Endothelial cell (in vitro differentiated cells): Measurements from ENCODE around the gene AP1M2. TPM values are rescaled to one million over a fixed set of nuclear protein-coding genes. Genes with fewer than 3 reads are reported as not detected.

Experiments used
- DNase-seq: peaks from one replicate; pipeline ENCODE4 v3.0.0; 2021; ENCODE audit warnings: low spot score
- H3K27ac Mint-ChIP-seq: one replicate; pipeline ENCODE4 v1.8.0; 2021; ENCODE audit warnings: mixed read lengths, inconsistent platforms; ENCODE audit not compliant: unreplicated experiment
- H3K27me3 Mint-ChIP-seq: one replicate; pipeline ENCODE4 v1.8.0; 2021; ENCODE audit warnings: mild to moderate bottlenecking, moderate library complexity, mixed read lengths, inconsistent platforms; ENCODE audit not compliant: unreplicated experiment
- H3K36me3 Mint-ChIP-seq: one replicate; pipeline ENCODE4 v1.8.0; 2021; ENCODE audit warnings: mild to moderate bottlenecking, low read depth, mixed read lengths, inconsistent platforms; ENCODE audit not compliant: unreplicated experiment
- H3K4me1 Mint-ChIP-seq: one replicate; pipeline ENCODE4 v1.8.0; 2021; ENCODE audit warnings: mild to moderate bottlenecking, mixed read lengths, inconsistent platforms; ENCODE audit not compliant: unreplicated experiment
- H3K4me3 Mint-ChIP-seq: one replicate; pipeline ENCODE4 v1.8.0; 2021; ENCODE audit warnings: mild to moderate bottlenecking, mixed read lengths, inconsistent platforms; ENCODE audit not compliant: unreplicated experiment
- H3K9me3 Mint-ChIP-seq: one replicate; pipeline ENCODE4 v1.8.0; 2021; ENCODE audit warnings: mixed read lengths, inconsistent platforms; ENCODE audit not compliant: unreplicated experiment
- CTCF ChIP-seq: fragments of 200-600 bp; sonication (generic); IDR thresholded peaks from one replicate; pipeline ENCODE4 v1.5.0; 2021; ENCODE audit warnings: antibody characterized with exemption; ENCODE audit not compliant: unreplicated experiment
- total RNA-seq: library from RNA; stranded (reverse); fragmentation: NEBNext Ultra II Directional; extraction: Animal tissue kit (Norgen Biotek cat#: 25700); gene quantifications from one replicate; pipeline ENCODE4 v1.2.1, GENCODE V29; 2021; ENCODE audit not compliant: unreplicated experiment

Gene AP1M2
- total RNA-seq, 1 donor from 2014 or later: 7.5 TPM

DNA sequence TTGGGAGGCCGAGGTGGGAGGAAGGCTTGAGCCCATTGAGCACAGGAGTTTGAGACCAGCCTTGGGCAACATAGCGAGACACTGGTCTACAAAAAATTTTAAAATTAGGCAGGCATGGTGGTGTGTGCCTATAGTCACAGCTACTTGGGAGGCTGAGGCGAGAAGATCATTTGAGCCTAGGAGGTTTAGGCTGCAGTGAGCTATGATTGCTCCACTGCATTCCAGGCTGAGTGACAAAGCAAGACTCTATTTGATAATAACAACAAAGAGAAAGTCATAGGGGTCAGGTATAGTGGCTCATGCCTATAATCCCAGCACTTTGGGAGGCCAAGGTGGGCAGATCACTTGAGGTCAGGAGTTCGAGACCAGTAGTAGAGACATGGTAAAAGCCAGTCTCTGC lies 33.7 kb upstream of the AP1M2 start:
- Mint-ChIP-seq H3K27me3 (peaks cover under 1% of the 10 kb centered on the region), H3K4me3 (no peak overlapping the region), H3K9me3 (no peaks in the 10 kb centered on the region), H3K36me3 (peaks cover 12% of the 10 kb centered on the region), H3K27ac (peak overlapping the region; percentile 13), H3K4me1 (peaks cover 11% of the 10 kb centered on the region)
- DNase-seq: no peak
- TF ChIP-seq CTCF: no peak

GRCh38 chr19:10618846-10619245 lies 31.7 kb upstream of the AP1M2 start:
- no peak for TF ChIP-seq CTCF
- no peak for DNase-seq
- H3K27me3 Mint-ChIP-seq: no peaks in the 10 kb centered on the region
- H3K27ac Mint-ChIP-seq: no peak overlapping the region
- H3K9me3 Mint-ChIP-seq: no peaks in the 10 kb centered on the region
- peaks cover 8% of the 10 kb centered on the region for H3K4me1 Mint-ChIP-seq
- peaks cover 12% of the 10 kb centered on the region for H3K36me3 Mint-ChIP-seq
- H3K4me3 Mint-ChIP-seq: no peak overlapping the region

DNA sequence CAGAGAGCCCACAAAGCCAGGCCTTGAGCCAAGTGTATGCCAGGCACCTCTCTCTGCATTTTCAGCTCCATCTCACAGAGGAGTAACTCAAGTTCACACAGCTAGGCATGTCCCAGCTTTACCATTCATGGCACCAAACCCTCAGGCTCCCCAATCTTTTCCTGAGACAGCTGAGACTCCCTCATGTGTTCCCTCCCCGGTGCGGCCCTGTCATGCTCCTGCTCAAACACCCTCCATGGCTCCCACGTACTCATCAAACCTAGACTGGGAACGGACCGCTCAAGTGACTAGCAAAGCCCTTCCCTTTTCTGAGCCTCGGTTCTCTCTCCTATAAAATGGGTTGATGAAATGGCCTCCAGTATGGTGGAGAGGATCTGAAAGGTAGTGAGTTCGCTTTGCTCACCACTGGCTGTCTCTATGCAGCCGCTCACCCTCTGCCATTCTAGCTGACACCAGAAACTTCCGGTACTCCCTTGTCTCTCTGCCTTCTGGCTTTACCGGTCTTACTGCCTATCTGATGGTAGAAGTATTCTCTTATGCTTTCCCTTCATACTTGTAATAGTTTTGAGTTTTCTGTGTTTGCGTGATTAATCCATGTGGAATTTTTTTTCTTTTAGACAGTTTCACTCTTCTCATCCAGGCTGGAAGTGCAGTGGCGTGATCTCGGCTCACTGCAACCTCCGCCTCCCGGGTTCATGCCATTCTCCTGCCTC lies 30.5 kb upstream of the AP1M2 start:
- peaks cover 2% of the 10 kb centered on the region for H3K27me3 Mint-ChIP-seq
- no peaks in the 10 kb centered on the region for H3K9me3 Mint-ChIP-seq
- peaks cover 16% of the 10 kb centered on the region for H3K36me3 Mint-ChIP-seq
- TF ChIP-seq CTCF: no peak
- no peak overlapping the region for H3K27ac Mint-ChIP-seq
- H3K4me1 Mint-ChIP-seq: peaks cover 8% of the 10 kb centered on the region
- DNase-seq: no peak
- no peak overlapping the region for H3K4me3 Mint-ChIP-seq

DNA sequence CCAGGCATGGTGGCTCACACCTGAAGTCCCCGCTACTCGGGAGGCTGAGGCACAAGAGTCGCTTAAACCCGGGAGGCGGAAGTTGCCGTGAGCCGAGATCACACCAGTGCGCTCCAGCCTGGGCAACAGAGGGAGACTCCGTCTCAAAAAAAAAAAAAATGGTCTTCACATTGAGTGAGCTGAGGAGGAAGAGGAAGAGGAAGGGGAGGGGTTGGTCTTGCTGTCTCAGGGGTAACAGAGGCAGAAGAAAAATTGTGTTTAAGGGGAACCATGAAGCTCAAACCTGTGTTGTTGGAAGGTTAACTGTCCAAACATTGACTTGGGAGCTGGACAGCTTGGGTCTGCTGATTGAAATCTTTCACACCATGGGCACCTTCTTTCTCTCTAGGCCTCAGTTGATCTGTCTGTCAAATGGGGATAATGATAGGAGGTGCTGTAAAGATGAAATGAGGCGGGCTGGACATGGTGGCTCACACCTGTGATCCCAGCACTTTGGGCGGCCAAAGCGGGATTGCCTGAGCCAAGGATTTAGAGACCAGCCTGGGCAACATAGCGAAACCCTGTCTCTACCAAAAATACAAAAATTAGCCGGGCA lies 28.4 kb upstream of the AP1M2 start:
- H3K4me1 Mint-ChIP-seq: peaks cover 2% of the 10 kb centered on the region
- peaks cover 10% of the 10 kb centered on the region for H3K36me3 Mint-ChIP-seq
- H3K9me3 Mint-ChIP-seq: no peaks in the 10 kb centered on the region
- no peak overlapping the region for H3K4me3 Mint-ChIP-seq
- peaks cover 2% of the 10 kb centered on the region for H3K27me3 Mint-ChIP-seq
- no peak overlapping the region for H3K27ac Mint-ChIP-seq
- DNase-seq: no peak
- TF ChIP-seq CTCF: no peak

DNA sequence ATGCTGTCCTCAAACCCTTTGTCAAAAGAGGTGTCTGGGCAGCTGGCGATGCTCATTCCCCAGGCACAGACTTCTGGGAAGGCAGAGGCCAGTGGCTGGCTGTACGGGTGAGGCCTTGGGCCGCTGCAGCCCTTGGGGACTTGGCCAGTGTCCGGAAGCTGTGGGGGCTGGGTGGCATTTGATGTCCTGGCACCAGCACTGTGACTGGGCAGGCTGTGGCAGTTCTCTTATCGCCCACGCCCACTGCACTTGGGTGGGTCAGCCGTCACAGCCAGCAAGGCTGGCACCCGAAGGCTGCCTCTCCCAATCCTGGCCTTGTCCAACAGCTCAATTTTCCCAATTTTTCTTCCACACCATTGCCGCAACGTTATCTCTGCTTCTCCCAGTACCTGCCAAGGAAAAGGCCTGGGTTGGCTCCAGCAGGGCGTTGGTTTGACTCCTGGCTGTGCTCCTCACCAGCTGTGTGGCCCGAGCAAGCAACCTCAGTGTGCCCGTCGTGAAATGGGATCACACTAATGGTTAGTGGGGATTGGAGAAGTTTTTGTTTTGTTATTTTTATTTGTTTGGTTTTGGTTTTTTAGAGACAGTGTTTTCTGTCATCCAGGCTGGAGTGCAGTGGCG lies 25.5 kb upstream of the AP1M2 start:
- peaks cover 2% of the 10 kb centered on the region for H3K27me3 Mint-ChIP-seq
- TF ChIP-seq CTCF: no peak
- no peak overlapping the region for H3K4me3 Mint-ChIP-seq
- H3K36me3 Mint-ChIP-seq: peaks cover 7% of the 10 kb centered on the region
- H3K4me1 Mint-ChIP-seq: peaks cover 2% of the 10 kb centered on the region
- DNase-seq: no peak
- H3K27ac Mint-ChIP-seq: no peak overlapping the region
- H3K9me3 Mint-ChIP-seq: no peaks in the 10 kb centered on the region
